ENCODE measurements around the gene RARS2.

The RARS2 gene, protein sequence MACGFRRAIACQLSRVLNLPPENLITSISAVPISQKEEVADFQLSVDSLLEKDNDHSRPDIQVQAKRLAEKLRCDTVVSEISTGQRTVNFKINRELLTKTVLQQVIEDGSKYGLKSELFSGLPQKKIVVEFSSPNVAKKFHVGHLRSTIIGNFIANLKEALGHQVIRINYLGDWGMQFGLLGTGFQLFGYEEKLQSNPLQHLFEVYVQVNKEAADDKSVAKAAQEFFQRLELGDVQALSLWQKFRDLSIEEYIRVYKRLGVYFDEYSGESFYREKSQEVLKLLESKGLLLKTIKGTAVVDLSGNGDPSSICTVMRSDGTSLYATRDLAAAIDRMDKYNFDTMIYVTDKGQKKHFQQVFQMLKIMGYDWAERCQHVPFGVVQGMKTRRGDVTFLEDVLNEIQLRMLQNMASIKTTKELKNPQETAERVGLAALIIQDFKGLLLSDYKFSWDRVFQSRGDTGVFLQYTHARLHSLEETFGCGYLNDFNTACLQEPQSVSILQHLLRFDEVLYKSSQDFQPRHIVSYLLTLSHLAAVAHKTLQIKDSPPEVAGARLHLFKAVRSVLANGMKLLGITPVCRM

DNA sequence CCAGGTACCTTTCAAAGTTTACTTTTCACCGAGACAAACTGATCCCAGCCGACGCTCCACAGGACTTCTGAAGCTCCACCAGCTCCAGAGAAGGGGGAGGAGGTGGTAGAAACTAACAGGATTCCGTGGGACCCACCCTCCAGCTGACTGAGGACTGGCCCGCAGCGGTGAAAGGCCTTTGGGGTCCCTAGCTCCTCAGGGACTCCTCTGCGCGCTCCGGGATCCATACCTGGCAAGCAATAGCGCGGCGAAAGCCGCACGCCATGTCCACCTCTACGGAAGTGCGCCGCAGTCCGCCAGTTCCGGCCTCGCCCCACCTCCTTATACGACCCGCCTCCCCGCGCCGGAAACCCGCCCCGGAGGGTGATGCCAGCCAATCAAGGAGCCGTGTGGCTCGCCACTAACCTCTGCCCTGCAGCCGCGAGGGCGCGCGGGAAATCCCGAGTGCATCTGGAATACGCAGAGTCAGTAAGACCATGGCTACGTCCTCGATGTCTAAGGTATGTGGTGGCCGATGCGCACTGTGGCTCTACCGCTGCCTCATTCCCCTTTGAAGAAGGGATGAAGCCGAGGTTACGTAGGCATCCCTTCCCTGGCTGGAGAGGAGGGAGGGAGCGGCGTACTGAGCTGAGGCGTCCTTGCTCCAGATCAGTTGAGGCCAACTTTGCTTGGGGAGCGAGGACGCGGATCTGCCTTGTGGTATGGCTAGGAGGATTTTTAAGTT is at the start of gene RARS2, which contains the start of gene ORC3:
Gene RARS2 (minus strand): TSS at position 295 of the 724 bp plus-strand sequence. CDS start 30 bp downstream, at position 265.
Gene ORC3 (plus strand): TSS at position 443 of the 724 bp plus-strand sequence. CDS start 34 bp downstream, at position 477.
- peak within 1 kb of the TSS; percentile 44 to 85 for H3K27ac ChIP-seq
- peak; percentile 96 for DNase-seq (ENCODE audit: low spot score)
- TF ChIP-seq, protein P1, sequence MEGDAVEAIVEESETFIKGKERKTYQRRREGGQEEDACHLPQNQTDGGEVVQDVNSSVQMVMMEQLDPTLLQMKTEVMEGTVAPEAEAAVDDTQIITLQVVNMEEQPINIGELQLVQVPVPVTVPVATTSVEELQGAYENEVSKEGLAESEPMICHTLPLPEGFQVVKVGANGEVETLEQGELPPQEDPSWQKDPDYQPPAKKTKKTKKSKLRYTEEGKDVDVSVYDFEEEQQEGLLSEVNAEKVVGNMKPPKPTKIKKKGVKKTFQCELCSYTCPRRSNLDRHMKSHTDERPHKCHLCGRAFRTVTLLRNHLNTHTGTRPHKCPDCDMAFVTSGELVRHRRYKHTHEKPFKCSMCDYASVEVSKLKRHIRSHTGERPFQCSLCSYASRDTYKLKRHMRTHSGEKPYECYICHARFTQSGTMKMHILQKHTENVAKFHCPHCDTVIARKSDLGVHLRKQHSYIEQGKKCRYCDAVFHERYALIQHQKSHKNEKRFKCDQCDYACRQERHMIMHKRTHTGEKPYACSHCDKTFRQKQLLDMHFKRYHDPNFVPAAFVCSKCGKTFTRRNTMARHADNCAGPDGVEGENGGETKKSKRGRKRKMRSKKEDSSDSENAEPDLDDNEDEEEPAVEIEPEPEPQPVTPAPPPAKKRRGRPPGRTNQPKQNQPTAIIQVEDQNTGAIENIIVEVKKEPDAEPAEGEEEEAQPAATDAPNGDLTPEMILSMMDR (IDR thresholded peaks at IDR 0.05): no peak
- H3K4me3 ChIP-seq: peak within 1 kb of the TSS; percentile 96

DNA sequence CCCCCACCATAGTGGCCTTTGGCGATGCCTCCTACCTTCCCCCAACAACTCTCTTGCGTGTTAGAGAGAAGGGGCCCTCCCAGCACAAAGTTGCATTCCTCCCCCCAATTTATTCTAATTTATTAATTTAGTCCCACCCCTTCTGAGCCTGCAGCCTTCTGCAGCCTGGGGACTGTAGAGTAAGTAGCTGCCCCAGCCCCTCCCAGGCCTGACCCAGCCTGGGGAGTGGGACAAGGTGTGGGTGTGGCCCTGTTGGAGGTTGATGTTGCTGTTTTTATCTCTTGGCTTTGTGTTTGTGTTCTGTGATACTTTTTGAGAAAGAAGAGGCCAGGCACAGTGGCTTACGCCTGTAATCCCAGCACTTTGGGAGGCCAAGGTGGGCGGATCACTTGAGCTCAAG is 49.6 kb upstream of the RARS2 start:
- no peak overlapping the region for H3K4me3 ChIP-seq
- DNase-seq (ENCODE audit: low spot score): no peak
- TF ChIP-seq, protein P1 (IDR thresholded peaks at IDR 0.05): no peak
- no peak overlapping the region for H3K27ac ChIP-seq

DNA sequence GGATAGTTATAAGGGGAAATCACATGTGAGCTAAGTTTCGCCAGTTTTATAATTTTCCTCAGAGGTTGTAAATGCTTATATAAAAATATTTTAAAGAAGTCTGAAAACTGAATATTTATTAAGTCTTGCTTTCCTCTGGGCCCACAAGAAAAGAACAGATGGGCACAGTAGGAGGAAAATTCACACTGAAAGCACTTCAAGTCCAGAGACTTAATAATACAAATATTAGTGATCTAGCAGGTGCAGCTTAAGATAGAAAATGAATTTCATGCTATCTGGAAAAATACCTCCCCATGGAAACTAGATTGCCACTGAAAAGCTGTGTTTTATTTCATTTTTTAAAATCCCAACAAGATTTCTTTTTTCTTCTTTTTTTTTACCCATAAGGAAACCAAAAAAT is 47.3 kb upstream of the RARS2 start:
- no peak for DNase-seq (ENCODE audit: low spot score)
- Histone ChIP-seq H3K4me3 (no peak overlapping the region), H3K27ac (no peak overlapping the region)
- TF ChIP-seq, protein P1 (IDR thresholded peaks at IDR 0.05): no peak

DNA sequence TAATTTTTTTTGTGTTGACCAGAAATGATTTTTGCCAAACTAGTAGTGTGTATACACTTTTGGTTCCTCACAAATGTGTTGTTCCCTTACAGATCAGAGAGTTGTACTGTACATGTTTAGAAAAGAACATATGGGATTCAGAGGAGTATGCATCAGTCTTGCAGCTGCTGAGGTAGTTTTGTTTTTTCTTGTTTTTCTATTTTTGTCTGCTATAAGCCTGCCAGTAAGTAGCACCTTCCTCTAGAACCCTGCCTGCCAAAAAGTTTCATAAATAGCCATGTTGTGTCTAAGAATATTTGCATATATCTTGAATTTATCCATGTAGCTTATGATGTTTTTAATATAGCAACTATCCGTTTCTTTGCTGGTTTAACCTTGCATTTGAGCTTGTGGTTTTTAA is 46.5 kb upstream of the RARS2 start:
- no peak for DNase-seq (ENCODE audit: low spot score)
- Histone ChIP-seq H3K4me3 (no peak overlapping the region), H3K27ac (no peak overlapping the region)
- TF ChIP-seq, protein P1 (IDR thresholded peaks at IDR 0.05): no peak

DNA sequence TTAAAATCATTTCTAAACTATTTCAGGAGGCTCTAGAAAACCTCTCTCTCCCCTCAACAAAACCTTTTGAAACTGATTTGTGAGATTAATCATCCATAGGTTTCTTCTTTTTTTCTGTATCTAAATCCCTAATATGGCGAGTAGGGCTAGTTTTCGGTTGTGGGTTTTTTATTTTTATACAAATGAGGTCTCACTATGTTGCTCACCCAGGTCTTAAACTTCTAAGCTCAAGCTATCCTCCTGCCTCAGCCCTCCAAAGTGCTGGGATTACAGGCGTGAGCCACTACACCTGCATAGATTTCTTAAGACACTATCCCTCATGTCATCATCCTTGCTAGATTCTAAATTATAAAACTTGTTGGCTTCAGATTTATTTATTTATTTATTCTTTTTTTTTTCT is 44.1 kb upstream of the RARS2 start:
- no peak for DNase-seq (ENCODE audit: low spot score)
- H3K27ac ChIP-seq: no peak overlapping the region
- TF ChIP-seq, protein P1 (IDR thresholded peaks at IDR 0.05): no peak
- H3K4me3 ChIP-seq: no peak overlapping the region

DNA sequence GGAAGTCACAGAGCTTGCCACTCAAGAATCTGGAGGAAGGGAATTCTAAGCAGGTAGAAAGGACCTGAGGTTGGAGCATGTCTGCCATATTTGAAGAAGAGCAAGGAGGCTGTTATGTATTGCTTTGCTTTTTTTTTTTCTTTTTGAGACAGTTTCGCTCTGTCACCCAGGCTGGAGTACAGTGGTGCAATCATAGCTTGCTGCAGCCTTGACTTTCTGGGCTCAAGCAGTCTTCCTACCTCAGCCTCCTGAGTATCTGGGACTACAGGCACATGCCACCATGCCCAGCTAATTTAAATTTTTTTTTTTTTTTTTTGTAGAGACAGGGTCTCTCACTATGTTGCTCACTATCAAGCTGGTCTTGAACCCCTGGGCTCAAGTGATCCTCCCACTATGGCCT is 41.0 kb upstream of the RARS2 start:
- H3K27ac ChIP-seq: no peak overlapping the region
- TF ChIP-seq, protein P1 (IDR thresholded peaks at IDR 0.05): no peak
- no peak for DNase-seq (ENCODE audit: low spot score)
- H3K4me3 ChIP-seq: no peak overlapping the region
